T47D (cell line): ENCODE results near the gene SMYD3.

Experiments
- DNase-seq, 2 experiments: peaks; one replicate each; pipeline versions ENCODE4 v3.0.0 to v3.0.0-alpha.2; 2011 to 2012; ENCODE audit warnings: low read depth in 1 of 2, low spot score in 1 of 2
- JUND ChIP-seq: IDR thresholded peaks from 2 replicates; pipeline ENCODE4 v1.6.1; 2012; ENCODE audit warnings: low read depth
- in situ Hi-C: cut with HindIII; loops from 2 replicates; pipeline ENCODE4 v1.10.0; 2016; ENCODE audit warnings: low sequenced_read_pairs, low pct_unique_long_range_greater_than_20kb

SMYD3 gene

DNA sequence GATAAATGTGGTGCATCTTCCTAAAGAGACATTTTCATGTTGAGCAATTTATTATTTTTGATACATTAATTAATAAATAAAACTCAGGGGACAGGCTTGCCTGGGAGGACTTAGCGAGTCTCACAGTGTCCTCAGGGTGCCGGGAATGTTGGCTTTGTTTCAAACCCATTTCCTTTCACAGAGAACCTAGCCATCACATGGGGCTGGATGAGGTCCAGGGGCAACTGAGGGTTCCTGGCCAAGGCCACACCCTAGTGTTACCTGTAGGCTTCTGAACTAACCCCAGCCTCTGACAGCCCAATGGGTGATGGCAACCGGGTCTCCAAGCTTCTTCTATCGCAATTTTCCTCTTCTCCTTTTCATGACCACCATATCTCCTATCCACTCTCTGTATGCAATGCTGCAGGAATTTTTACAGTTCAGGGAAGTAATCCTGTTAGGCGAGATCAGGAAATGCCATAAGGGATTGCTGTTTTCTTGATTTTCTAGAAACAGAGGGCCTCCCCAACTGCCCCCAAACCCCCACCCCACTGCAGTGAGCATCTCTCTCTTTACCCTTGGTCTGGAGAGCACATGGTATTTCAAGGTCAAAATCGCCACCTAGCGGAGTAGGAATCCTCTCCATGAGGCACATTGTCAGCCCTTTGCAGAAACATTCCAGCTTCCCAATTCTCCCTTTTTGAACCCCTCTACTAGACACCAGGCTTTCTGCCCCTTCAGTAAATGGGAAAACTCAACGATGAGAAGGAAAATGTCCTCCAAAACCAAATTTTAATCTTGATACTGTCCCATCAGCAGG lies 22.1 kb upstream of the SMYD3 start:
- in situ Hi-C loops, result no loop called here
- TF ChIP-seq JUND, result no peak
- peak in 1 of 2 experiments; percentile 35 for DNase-seq

DNA sequence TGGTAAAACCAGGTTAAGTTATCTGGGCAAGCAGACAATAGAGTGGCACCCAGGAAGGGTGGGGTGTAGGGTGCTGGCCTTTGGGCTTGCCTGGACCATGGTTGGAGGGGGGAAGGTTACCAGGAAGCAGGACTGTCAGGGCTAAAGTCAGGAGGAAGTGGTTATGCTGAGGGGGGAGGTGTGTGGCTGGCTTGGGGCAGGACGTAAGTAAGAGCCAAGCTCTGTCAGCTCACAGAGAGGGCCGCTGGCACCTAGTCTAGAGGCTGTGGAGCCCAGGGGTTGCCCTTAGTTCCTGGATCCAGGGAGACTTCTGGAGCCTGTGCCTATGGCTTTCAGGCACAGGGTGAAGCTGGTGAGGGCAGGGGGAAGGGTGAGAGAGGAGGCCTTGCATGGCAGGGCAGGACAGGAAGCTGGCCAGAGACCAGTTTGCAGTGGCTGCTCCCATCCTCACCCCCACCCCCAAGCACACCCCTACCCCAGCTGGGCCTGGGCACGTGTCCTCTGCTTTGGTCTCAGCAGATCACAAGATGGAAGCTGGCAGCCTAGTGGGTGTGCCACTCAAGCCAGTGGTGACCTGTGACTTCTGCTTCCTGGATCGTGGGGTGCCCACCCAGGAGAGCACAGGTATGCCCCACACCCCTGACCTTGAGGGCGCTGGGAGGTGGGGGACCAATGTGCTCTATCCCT lies 20.5 kb upstream of the SMYD3 start:
- DNase-seq, result no peak
- TF ChIP-seq JUND, result no peak
- in situ Hi-C loops, result no loop called here

DNA sequence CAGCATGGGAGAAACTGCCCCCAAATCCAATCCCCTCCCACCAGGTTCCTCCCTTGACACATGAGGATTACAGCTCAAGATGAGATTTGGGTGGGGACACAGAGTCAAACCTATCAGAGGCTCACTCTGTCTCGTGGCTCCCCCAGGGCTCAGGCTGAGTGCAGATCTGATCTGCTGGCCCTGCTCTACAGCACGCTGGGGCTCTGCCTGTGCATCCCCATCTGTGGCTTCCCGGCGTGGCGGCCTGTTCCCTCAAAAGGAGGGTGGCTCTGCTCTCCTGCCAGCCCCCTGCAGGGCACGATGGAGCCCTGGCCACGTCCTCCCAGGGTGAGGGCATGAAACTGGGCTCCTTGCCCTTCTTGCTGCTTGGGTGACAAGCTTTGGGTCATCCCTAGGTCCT lies 19.8 kb upstream of the SMYD3 start:
- no peak for TF ChIP-seq JUND
- in situ Hi-C loops, result no loop called here

DNA sequence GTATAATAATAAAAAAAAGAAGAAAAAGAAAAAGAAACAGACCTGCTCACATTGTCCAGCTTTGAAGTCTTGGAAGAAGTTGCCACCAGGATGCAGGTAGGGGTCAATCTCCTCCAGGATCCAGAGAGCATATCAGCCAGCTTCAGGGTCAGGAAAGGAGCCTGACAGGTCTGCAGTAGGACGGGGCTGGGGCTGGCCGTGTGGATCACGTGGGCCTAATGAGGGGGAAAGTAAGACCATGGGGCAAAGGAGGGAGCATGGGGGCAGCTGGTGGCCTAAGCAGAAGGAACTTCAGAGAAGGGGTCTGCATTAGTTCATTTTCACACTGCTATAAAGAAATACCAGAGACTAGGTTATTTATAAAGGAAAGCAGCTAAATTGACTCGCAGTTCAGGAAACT lies 19.3 kb upstream of the SMYD3 start:
- in situ Hi-C loops, result no loop called here

More for the DNA sequence above, 19.8 kb upstream of the SMYD3 start:
- no peak for DNase-seq

DNA sequence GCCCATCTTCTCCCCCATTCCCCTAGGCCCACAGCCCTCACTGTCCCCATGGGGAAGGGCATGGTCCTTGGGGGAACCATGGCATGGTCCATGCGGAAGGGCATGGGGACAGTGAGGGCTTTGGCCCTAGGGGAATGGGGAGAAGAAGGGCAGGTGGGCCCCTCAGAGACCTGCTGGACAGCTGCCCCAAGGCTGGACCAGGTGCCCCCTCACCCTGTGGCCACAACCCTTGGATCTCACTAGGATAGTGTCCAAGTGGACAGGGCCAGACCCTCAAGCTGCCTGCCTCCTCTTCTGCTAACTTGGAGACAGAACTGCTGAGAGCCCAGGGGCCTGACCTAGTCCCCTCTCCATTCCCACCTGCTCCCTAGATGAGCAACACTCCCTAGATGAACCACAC lies 12.4 kb upstream of the SMYD3 start:
- TF ChIP-seq JUND, result no peak
- in situ Hi-C loops, result no loop called here
- no peak for DNase-seq

More for the DNA sequence above, 19.3 kb upstream of the SMYD3 start:
- no peak for TF ChIP-seq JUND
- no peak for DNase-seq

DNA sequence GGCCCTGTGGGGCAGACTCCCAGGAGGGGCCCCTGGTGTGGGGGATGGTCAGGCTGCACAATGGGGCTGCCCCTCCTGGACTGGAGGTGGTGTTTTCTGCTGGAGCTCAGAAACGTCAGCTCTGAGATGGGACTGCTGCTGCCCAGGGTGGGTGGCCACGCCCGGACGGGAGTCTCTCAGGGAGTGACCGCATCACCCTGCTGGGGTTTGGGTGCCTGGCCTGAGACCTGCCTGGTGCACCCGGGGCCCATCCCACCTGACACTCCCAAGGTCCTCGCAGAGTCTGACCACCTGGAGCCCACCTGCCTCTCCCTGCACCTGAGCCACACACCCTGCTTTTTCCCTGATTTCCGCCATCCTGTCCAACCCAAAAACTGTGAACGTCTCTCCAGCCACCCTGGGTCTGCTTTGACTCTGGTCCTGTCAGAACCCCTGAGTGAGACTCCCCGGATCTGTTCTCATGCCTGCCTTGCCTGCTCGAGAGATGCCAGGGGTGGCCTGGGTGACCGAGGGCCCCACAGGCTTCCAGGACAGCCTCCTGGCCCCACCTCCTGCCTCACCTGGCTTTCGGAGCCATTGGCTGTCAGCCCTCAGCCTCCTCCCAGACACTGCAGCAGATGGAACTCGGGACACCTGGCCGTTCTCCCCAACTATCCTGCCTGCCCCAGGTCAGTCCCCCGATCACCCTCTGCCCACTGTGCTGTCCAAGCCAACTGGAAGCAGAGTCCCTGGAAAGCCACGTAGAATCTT lies 11.6 kb upstream of the SMYD3 start:
- in situ Hi-C loops, result no loop called here
- TF ChIP-seq JUND, result no peak
- DNase-seq, result no peak

DNA sequence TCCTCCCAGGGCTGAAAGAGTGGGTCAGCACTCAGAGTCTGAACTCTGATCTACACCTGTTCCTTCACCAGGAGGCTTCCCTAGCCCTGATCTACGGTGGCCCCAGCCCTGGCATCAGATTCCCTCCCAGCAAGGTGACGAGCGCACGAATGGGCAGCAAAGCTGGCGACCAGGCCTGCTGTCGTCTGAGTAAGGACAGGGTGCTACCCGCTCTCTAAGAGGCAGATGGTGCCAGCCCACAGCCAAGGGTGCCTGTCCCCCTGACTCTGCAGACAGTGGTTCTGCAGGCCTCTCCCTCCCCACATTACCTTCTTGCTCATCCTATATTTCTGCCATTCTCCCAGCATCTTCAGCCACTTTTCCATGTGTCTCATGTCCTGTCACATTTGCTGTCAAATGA lies 10.3 kb upstream of the SMYD3 start:
- no peak for TF ChIP-seq JUND
- DNase-seq, result no peak
- in situ Hi-C loops, result no loop called here

DNA sequence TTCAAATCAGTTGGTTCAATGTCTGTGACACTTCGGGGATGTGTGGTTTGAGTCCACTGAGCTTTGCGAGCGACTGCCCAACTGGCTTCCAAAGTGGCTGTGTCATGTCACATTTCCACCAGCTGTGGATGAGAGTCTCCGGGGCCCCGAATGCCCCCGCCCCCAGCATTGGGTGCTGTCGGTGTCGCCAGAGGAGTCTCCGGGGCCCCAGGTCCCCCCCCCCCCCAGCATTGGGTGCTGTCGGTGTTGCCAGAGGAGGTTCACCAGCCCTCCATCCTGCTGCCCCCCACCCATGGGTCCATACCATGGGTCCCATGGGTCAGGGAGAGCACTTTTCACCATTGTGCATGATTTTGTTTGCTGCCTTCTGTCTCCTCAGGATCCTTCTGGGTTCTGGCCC lies 9.0 kb upstream of the SMYD3 start:
- in situ Hi-C loops, result no loop called here
- DNase-seq, result no peak
- TF ChIP-seq JUND, result no peak

DNA sequence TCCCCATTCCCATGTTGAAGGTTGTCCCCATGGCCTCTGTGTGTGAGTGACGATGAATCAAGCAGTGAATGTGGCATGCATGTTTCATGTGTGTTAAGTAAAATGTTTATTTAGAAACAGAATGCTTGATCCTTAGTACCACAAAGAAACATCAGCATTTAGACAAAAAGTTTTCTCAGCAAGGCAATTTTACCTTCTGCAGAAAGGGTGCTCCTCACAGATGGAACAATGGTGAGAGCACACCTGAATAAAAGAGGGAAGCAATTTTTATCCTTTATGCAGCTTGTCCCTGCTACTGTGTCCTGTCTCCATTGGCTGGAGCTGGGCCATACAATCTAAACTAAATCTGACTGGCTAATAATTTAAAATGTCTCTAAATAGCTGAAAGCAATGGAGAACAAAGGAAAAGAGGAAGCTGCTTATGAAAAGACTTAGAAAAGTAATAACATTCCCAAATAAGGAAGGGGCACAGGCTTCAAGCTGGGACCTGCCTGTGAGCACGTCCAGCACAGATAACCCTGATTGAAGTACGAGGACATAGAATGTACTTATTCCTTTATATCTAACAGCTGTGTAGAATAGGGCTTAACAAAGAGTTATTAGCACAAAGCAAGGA lies 8.4 kb upstream of the SMYD3 start:
- DNase-seq, result no peak
- TF ChIP-seq JUND, result no peak
- in situ Hi-C loops, result no loop called here

DNA sequence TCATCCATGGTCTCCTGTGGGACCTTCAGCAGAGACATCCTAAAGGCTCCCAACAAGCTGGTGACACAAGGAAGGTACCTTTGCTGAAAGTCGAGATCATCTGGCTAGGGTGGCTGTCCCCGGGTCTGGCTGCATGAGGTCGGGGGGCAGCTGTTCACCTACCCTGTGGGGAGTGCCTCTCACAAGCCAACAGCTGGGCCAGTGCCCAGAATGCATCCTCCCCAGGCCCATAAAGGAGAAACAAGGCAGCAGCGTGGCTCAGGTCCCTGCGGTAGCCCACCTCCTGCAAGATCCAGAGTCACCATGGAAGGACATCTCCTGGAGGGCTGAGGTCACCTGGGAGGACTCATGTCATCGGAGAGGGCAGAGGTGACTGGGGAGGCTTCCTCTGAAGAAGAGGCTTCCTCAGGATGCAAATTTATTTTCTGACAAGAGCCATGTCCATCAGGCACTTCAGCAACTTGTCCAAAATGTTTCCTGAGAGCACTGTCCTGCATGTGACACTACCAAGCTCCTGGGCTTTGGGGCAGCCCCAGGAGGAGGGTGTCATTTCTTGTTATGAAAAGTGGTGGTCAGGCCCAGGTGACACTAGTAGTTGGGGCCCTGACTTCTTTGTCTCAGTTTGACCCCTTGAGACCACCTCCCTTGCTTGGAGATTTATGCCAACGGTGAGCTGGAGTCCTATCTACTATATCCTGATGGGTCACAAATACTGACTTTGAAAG lies 6.7 kb upstream of the SMYD3 start:
- TF ChIP-seq JUND, result no peak
- in situ Hi-C loops, result no loop called here
- no peak for DNase-seq

DNA sequence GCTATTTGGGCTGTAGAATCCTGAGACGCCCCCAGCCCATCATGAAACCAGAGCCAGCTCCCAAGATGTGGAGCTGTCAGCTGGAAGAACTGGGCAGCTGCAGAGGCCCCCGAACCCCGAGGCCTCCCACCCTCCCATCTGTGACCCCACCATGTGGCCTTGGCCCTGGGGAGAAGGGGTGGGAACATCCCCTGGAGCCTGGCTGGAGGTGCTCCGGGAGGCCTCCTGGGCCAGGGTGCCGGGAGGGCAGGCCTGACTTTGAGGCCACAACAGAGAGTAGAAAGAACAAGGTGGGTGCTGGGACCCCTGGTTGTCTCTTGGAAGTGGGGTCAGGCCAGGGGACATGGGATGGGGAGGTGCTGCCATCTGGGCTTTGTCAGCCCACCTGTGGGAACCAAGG lies 6.0 kb upstream of the SMYD3 start:
- DNase-seq, result no peak
- in situ Hi-C loops, result no loop called here
- no peak for TF ChIP-seq JUND

DNA sequence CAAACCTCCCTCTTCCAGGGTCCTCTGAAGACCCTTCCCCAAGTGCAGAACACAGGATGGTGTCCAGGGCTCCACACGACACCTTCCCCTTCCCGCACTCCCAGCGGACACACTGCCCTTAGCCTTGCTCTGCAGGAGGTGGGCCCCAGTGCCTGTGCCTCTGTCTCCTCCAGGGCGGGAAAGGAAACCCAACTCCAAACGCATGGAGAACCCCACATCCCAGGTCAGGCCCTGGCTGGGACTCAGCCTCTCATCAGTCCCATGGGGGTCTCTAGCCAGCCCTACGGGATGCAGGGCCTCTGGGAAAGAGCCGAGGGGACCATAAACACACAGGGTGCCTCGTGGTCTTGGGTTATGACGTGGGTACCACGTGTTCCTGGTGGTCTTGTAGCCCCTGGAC lies 5.6 kb upstream of the SMYD3 start:
- DNase-seq, result no peak
- no peak for TF ChIP-seq JUND
- in situ Hi-C loops, result no loop called here

DNA sequence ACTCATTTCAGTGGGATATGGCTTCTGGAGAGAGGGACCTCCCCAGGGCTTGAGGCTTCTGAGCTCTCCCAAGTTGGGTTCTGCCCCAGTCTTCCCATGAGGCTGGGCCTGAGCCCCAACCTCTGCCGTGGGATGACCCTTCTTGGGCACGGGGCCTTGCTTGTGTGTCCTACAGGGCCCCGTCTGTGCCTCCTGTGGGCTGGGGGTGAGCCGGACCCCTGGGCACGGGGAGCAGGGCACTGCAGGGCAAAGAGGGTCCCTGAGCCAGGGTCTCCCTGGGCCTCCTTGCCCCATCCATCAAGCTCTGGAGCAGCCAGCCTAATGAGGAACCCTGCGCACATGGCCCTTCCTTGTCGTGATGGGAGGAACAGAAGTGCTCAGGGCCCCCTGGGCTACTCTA lies 5.2 kb upstream of the SMYD3 start:
- no peak for TF ChIP-seq JUND
- DNase-seq, result no peak
- in situ Hi-C loops, result no loop called here
